Neural progenitor cell (in vitro differentiated cells): Measurements from ENCODE around the gene YWHAH. TPM values are rescaled to one million over a fixed set of nuclear protein-coding genes. Genes with fewer than 3 reads are reported as not detected.
A peak's percentile ranks its signal among the peaks of the same experiment; 100 is the strongest.

Experiments used
- DNase-seq: peaks from one replicate; pipeline ENCODE4 v3.0.0-alpha.2; 2016; ENCODE audit warnings: low spot score
- H2AFZ ChIP-seq: fragments of 200-600 bp; sonication (generic); replicated peaks from 2 replicates; pipeline ENCODE4 v1.6.1; 2016; ENCODE audit warnings: antibody characterized with exemption
- H3F3A ChIP-seq: fragments of 200-600 bp; sonication (generic); 2 replicates; pipeline ENCODE4 v1.6.1; 2016; ENCODE audit warnings: antibody characterized with exemption, low read depth
- H3K27ac ChIP-seq: fragments of 200-600 bp; sonication (generic); 2 replicates; pipeline ENCODE4 v1.5.1; 2016; ENCODE audit warnings: mild to moderate bottlenecking
- H3K27me3 ChIP-seq: fragments of 200-600 bp; sonication (generic); 2 replicates; pipeline ENCODE4 v1.6.1; 2016; ENCODE audit warnings: mild to moderate bottlenecking, moderate library complexity
- H3K36me3 ChIP-seq: fragments of 200-600 bp; sonication (generic); 2 replicates; pipeline ENCODE4 v1.5.1; 2016
- H3K4me1 ChIP-seq: fragments of 200-600 bp; sonication (generic); 2 replicates; pipeline ENCODE4 v1.6.1; 2016; ENCODE audit warnings: mixed run types
- H3K4me2 ChIP-seq: fragments of 200-600 bp; sonication (generic); 2 replicates; pipeline ENCODE4 v1.6.1; 2016
- H3K4me3 ChIP-seq: fragments of 200-600 bp; sonication (generic); 2 replicates; pipeline ENCODE4 v1.5.1; 2016
- H3K79me2 ChIP-seq: fragments of 200-600 bp; sonication (generic); 2 replicates; pipeline ENCODE4 v1.6.1; 2016; ENCODE audit warnings: low read depth
- H3K9ac ChIP-seq: fragments of 200-600 bp; sonication (generic); 2 replicates; pipeline ENCODE4 v1.6.1; 2016
- H3K9me3 ChIP-seq: fragments of 200-600 bp; sonication (generic); 2 replicates; pipeline ENCODE4 v1.5.1; 2016; ENCODE audit warnings: low read depth
- H4K20me1 ChIP-seq: fragments of 200-600 bp; sonication (generic); 2 replicates; pipeline ENCODE4 v1.6.1; 2016; ENCODE audit warnings: low read depth
- H3K27ac Mint-ChIP-seq: 3 replicates; pipeline ENCODE4 v1.8.0; 2021; ENCODE audit warnings: mixed read lengths
- H3K27me3 Mint-ChIP-seq: 2 replicates; pipeline ENCODE4 v1.8.0; 2022; ENCODE audit warnings: low read depth, mild to moderate bottlenecking, inconsistent platforms, moderate library complexity, mixed read lengths; ENCODE audit not compliant: insufficient read depth
- H3K36me3 Mint-ChIP-seq: 3 replicates; pipeline ENCODE4 v1.8.0; 2021; ENCODE audit warnings: mixed read lengths
- H3K4me1 Mint-ChIP-seq: 3 replicates; pipeline ENCODE4 v1.8.0; 2021; ENCODE audit warnings: mixed read lengths
- H3K4me3 Mint-ChIP-seq: 3 replicates; pipeline ENCODE4 v1.8.0; 2021; ENCODE audit warnings: mild to moderate bottlenecking, moderate library complexity, mixed read lengths
- H3K9me3 Mint-ChIP-seq: 3 replicates; pipeline ENCODE4 v1.8.0; 2020; ENCODE audit warnings: mixed read lengths
- CTCF ChIP-seq: fragments of 200-600 bp; sonication (generic); IDR thresholded peaks from 2 replicates; pipeline ENCODE4 v1.5.1; 2017; ENCODE audit warnings: antibody characterized with exemption, mild to moderate bottlenecking
- EZH2 ChIP-seq: fragments of 200-600 bp; sonication (generic); IDR thresholded peaks from 2 replicates; pipeline ENCODE4 v1.6.1; 2017; ENCODE audit warnings: antibody characterized with exemption, mild to moderate bottlenecking, moderate library complexity
- EZH2phosphoT487 ChIP-seq: fragments of 200-600 bp; sonication (generic); IDR thresholded peaks from 2 replicates; pipeline ENCODE4 v1.6.1; 2017; ENCODE audit warnings: antibody characterized with exemption
- total RNA-seq: library from RNA; depleted of rRNA; stranded (reverse); fragments of >200 nt; gene quantifications from 2 replicates; pipeline ENCODE4 v1.2.3, GENCODE V29; 2015; ENCODE audit warnings: low replicate concordance

YWHAH gene
- total RNA-seq, 1 donor from 2014 or later, result 158 TPM

- no peaks in the 10 kb centered on the region for H3K4me1 ChIP-seq
- TF ChIP-seq EZH2phosphoT487, result no peak
- TF ChIP-seq EZH2, result no peak
- no peak for TF ChIP-seq CTCF
- no peak overlapping the region for H3K4me3 ChIP-seq
- Mint-ChIP-seq H3K4me1 (peaks cover 13% of the 10 kb centered on the region), H3K27ac (no peak overlapping the region), H3K9me3 (no peaks in the 10 kb centered on the region), H3K27me3 (peaks cover 3% of the 10 kb centered on the region), H3K4me3 (no peak overlapping the region), H3K36me3 (peaks cover 53% of the 10 kb centered on the region)
- no peaks in the 10 kb centered on the region for H3K9me3 ChIP-seq
- peaks cover 15% of the 10 kb centered on the region for H3F3A ChIP-seq
- no peak overlapping the region for H2AFZ ChIP-seq
- H4K20me1 ChIP-seq, result peaks cover 94% of the 10 kb centered on the region
- H3K9ac ChIP-seq, result no peak overlapping the region
- H3K27me3 ChIP-seq, result no peaks in the 10 kb centered on the region
- peaks cover 88% of the 10 kb centered on the region for H3K79me2 ChIP-seq
- no peak for DNase-seq
- no peak overlapping the region for H3K4me2 ChIP-seq
- peaks cover 3% of the 10 kb centered on the region for H3K36me3 ChIP-seq
- H3K27ac ChIP-seq, result no peak overlapping the region
These were observed 8.9 kb downstream of the YWHAH start for GRCh38 chr22:31953261-31953660.

- Histone ChIP-seq H4K20me1 (peaks cover 86% of the 10 kb centered on the region), H3K27me3 (no peaks in the 10 kb centered on the region), H3K9ac (no peak overlapping the region), H3K79me2 (peaks cover 72% of the 10 kb centered on the region), H3K4me3 (no peak overlapping the region), H3F3A (peaks cover 23% of the 10 kb centered on the region), H3K36me3 (no peaks in the 10 kb centered on the region), H2AFZ (no peak overlapping the region), H3K27ac (peak overlapping the region; percentile 5), H3K4me1 (no peaks in the 10 kb centered on the region), H3K4me2 (no peak overlapping the region), H3K9me3 (no peaks in the 10 kb centered on the region)
- no peaks in the 10 kb centered on the region for H3K9me3 Mint-ChIP-seq
- no peak overlapping the region for H3K27ac Mint-ChIP-seq
- peaks cover 13% of the 10 kb centered on the region for H3K4me1 Mint-ChIP-seq
- H3K4me3 Mint-ChIP-seq, result no peak overlapping the region
- H3K36me3 Mint-ChIP-seq, result peaks cover 50% of the 10 kb centered on the region
- no peak for DNase-seq
- TF ChIP-seq EZH2 (no peak), CTCF (no peak), EZH2phosphoT487 (no peak)
- peaks cover 3% of the 10 kb centered on the region for H3K27me3 Mint-ChIP-seq
These were observed 10.5 kb downstream of the YWHAH start for GRCh38 chr22:31954535-31955523.

- no peak for TF ChIP-seq CTCF
- TF ChIP-seq EZH2, result no peak
- no peak for TF ChIP-seq EZH2phosphoT487
- Histone ChIP-seq H3K36me3 (no peaks in the 10 kb centered on the region), H3K9ac (no peak overlapping the region), H3K4me2 (no peak overlapping the region), H3K4me1 (peaks cover 6% of the 10 kb centered on the region), H3K27me3 (no peaks in the 10 kb centered on the region), H3K27ac (no peak overlapping the region), H4K20me1 (peaks cover 71% of the 10 kb centered on the region), H3K79me2 (peaks cover 57% of the 10 kb centered on the region), H2AFZ (no peak overlapping the region), H3K4me3 (no peak overlapping the region), H3K9me3 (no peaks in the 10 kb centered on the region), H3F3A (peaks cover 35% of the 10 kb centered on the region)
- Mint-ChIP-seq H3K4me1 (peaks cover 10% of the 10 kb centered on the region), H3K36me3 (peaks cover 48% of the 10 kb centered on the region), H3K9me3 (no peaks in the 10 kb centered on the region), H3K4me3 (no peak overlapping the region), H3K27ac (no peak overlapping the region), H3K27me3 (peaks cover 5% of the 10 kb centered on the region)
- DNase-seq, result no peak
These were observed 12.0 kb downstream of the YWHAH start for GRCh38 chr22:31956360-31956759.
